Measurements from ENCODE around the gene NKX2-1.

Gene NKX2-1

DNA sequence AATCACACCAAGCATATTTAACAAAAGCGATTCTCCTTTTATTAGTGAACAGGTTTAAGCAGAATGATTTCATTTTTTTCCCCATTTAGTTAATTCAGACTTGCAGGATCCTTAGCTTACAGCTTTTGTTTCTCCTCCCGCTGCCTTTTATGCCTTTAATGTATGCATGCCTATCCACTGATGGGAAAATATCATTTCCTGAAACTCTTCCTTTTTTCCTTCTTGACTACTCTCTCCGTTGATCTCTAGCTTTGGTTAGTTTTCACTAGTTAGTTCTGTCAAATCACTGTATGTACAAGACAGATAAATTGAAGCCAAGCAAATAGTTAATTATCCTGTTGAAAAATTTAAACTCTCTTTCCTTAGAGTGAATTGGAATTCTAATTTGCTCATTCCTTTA is 26.3 kb downstream of the NKX2-1 start:
- no peak overlapping the region for H3K4me3 ChIP-seq (ENCODE audit: insufficient read depth, low read length, poor library complexity, severe bottlenecking)
- TF ChIP-seq, protein P1, sequence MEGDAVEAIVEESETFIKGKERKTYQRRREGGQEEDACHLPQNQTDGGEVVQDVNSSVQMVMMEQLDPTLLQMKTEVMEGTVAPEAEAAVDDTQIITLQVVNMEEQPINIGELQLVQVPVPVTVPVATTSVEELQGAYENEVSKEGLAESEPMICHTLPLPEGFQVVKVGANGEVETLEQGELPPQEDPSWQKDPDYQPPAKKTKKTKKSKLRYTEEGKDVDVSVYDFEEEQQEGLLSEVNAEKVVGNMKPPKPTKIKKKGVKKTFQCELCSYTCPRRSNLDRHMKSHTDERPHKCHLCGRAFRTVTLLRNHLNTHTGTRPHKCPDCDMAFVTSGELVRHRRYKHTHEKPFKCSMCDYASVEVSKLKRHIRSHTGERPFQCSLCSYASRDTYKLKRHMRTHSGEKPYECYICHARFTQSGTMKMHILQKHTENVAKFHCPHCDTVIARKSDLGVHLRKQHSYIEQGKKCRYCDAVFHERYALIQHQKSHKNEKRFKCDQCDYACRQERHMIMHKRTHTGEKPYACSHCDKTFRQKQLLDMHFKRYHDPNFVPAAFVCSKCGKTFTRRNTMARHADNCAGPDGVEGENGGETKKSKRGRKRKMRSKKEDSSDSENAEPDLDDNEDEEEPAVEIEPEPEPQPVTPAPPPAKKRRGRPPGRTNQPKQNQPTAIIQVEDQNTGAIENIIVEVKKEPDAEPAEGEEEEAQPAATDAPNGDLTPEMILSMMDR (IDR thresholded peaks at IDR 0.05; ENCODE audit: insufficient read depth, low read length, poor library complexity, severe bottlenecking) = no peak
- no peak for TF ChIP-seq EZH2phosphoT487 (conservative IDR thresholded peaks at IDR 0.05; ENCODE audit: low read length)
- no peaks in the 10 kb centered on the region for H4K20me1 ChIP-seq (ENCODE audit: low read depth, low read length)
- H3K27ac ChIP-seq (ENCODE audit: low read depth, low read length) = no peak overlapping the region
- no peaks in the 10 kb centered on the region for H3K9me2 ChIP-seq (replicated peaks; ENCODE audit: insufficient read depth, low read length)
- no peaks in the 10 kb centered on the region for H3F3A ChIP-seq (ENCODE audit: insufficient read depth)
- no peak overlapping the region for H2AFZ ChIP-seq (ENCODE audit: low read depth, low read length, severe bottlenecking)
- no peak overlapping the region for H3K9ac ChIP-seq (ENCODE audit: low read length)
- no peaks in the 10 kb centered on the region for H3K27me3 ChIP-seq (ENCODE audit: low read length)
- H3K4me2 ChIP-seq (ENCODE audit: low read depth, low read length, poor library complexity, severe bottlenecking) = no peak overlapping the region
- no peaks in the 10 kb centered on the region for H3K79me2 ChIP-seq (ENCODE audit: insufficient read depth, low read length)
- H3K9me3 ChIP-seq (ENCODE audit: insufficient read depth, low read length) = no peaks in the 10 kb centered on the region
- H3K36me3 ChIP-seq (ENCODE audit: low read length) = no peaks in the 10 kb centered on the region

DNA sequence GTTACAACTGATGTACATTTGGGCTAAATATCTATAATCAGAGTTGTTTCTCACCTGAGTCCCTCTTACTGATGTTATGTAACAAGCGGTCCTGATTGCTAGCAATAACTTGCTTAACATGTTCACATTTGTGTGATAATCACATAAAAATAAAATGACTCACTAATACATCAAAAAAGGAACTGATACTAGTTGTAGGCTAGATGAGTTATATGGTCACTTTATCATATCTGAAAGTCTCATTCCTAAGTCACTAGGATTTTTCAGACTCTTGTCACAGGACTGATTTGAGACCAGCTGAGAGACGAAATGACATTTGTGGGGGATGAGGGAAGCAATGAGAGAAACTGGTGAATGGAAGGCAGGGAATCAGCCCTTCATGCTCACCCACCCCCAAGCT is 34.3 kb downstream of the NKX2-1 start:
- TF ChIP-seq, protein P1 (IDR thresholded peaks at IDR 0.05; ENCODE audit: insufficient read depth, low read length, poor library complexity, severe bottlenecking) = no peak
- TF ChIP-seq EZH2phosphoT487 (conservative IDR thresholded peaks at IDR 0.05; ENCODE audit: low read length) = no peak
- no peaks in the 10 kb centered on the region for H3F3A ChIP-seq (ENCODE audit: insufficient read depth)
- no peak overlapping the region for H3K4me3 ChIP-seq (ENCODE audit: insufficient read depth, low read length, poor library complexity, severe bottlenecking)
- no peaks in the 10 kb centered on the region for H4K20me1 ChIP-seq (ENCODE audit: low read depth, low read length)
- H3K4me2 ChIP-seq (ENCODE audit: low read depth, low read length, poor library complexity, severe bottlenecking) = no peak overlapping the region
- H3K9me3 ChIP-seq (ENCODE audit: insufficient read depth, low read length) = no peaks in the 10 kb centered on the region
- no peak overlapping the region for H3K9ac ChIP-seq (ENCODE audit: low read length)
- no peak overlapping the region for H3K27ac ChIP-seq (ENCODE audit: low read depth, low read length)
- H2AFZ ChIP-seq (ENCODE audit: low read depth, low read length, severe bottlenecking) = no peak overlapping the region
- no peaks in the 10 kb centered on the region for H3K79me2 ChIP-seq (ENCODE audit: insufficient read depth, low read length)
- no peaks in the 10 kb centered on the region for H3K27me3 ChIP-seq (ENCODE audit: low read length)
- H3K36me3 ChIP-seq (ENCODE audit: low read length) = no peaks in the 10 kb centered on the region
- no peaks in the 10 kb centered on the region for H3K9me2 ChIP-seq (replicated peaks; ENCODE audit: insufficient read depth, low read length)

DNA sequence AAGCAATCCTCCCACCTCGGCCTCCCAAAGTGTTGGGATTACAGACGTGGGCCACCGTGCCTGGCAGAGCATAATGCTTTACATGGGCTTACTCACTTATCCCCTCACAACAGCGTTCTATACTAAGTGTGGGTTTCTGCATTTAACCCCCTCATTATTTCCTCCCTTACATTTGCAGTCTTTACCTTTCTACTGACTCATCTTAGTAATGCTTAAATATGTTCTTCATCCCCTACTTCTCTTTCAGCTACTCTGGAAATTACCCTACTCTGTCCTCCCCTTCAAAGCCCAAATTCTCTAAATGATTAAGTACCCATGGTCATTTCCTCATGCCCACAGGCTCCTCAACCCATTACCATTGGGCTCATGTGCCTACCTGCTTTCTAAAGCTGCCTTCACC is 40.7 kb downstream of the NKX2-1 start:
- no peaks in the 10 kb centered on the region for H3K9me2 ChIP-seq (replicated peaks; ENCODE audit: insufficient read depth, low read length)
- no peak overlapping the region for H3K27ac ChIP-seq (ENCODE audit: low read depth, low read length)
- H3K36me3 ChIP-seq (ENCODE audit: low read length) = no peaks in the 10 kb centered on the region
- H3K4me3 ChIP-seq (ENCODE audit: insufficient read depth, low read length, poor library complexity, severe bottlenecking) = no peak overlapping the region
- H3F3A ChIP-seq (ENCODE audit: insufficient read depth) = no peaks in the 10 kb centered on the region
- H3K79me2 ChIP-seq (ENCODE audit: insufficient read depth, low read length) = no peaks in the 10 kb centered on the region
- H4K20me1 ChIP-seq (ENCODE audit: low read depth, low read length) = no peaks in the 10 kb centered on the region
- H3K4me2 ChIP-seq (ENCODE audit: low read depth, low read length, poor library complexity, severe bottlenecking) = no peak overlapping the region
- no peaks in the 10 kb centered on the region for H3K9me3 ChIP-seq (ENCODE audit: insufficient read depth, low read length)
- no peak overlapping the region for H2AFZ ChIP-seq (ENCODE audit: low read depth, low read length, severe bottlenecking)
- H3K9ac ChIP-seq (ENCODE audit: low read length) = no peak overlapping the region
- no peaks in the 10 kb centered on the region for H3K27me3 ChIP-seq (ENCODE audit: low read length)
- TF ChIP-seq, protein P1 (IDR thresholded peaks at IDR 0.05; ENCODE audit: insufficient read depth, low read length, poor library complexity, severe bottlenecking) = no peak
- TF ChIP-seq EZH2phosphoT487 (conservative IDR thresholded peaks at IDR 0.05; ENCODE audit: low read length) = no peak
